ENCODE data around the gene KNTC1.
"Not testable (repeated sequence)": the region's sequence is repeated elsewhere in the genome, so short reads cannot be mapped to it uniquely, and the experiment has no call there.

KNTC1 gene

GRCh38 chr12:122635471-122635870, 108.4 kb downstream of the KNTC1 start:
- DNase-seq (ENCODE audit: low read depth in 4 of 4, low spot score in 1 of 4) = no peak

- no peak for DNase-seq (ENCODE audit: low read depth in 4 of 4, low spot score in 1 of 4)
Measured at GRCh38 chr12:122643207-122643805, 116.3 kb downstream of the KNTC1 start.

- DNase-seq (ENCODE audit: low read depth in 4 of 4, low spot score in 1 of 4) = peak in 3 of 4 experiments; percentile 8 to 41 (median 13)
Measured at GRCh38 chr12:122646517-122647217, 119.6 kb downstream of the KNTC1 start.

- no peak for DNase-seq (ENCODE audit: low read depth in 4 of 4, low spot score in 1 of 4)
Measured at GRCh38 chr12:122651520-122652224, 124.6 kb downstream of the KNTC1 start.

- DNase-seq (ENCODE audit: low read depth in 4 of 4, low spot score in 1 of 4) = not testable (repeated sequence)
Measured at GRCh38 chr12:122653291-122653690, 126.2 kb downstream of the KNTC1 start.

- no peak for DNase-seq (ENCODE audit: low read depth in 4 of 4, low spot score in 1 of 4)
Measured at GRCh38 chr12:122656298-122656697, 129.2 kb downstream of the KNTC1 start.

- DNase-seq (ENCODE audit: low read depth in 4 of 4, low spot score in 1 of 4) = no peak
Measured at GRCh38 chr12:122659579-122659978, 132.5 kb downstream of the KNTC1 start.

GRCh38 chr12:122661246-122661645, 134.2 kb downstream of the KNTC1 start:
- DNase-seq (ENCODE audit: low read depth in 4 of 4, low spot score in 1 of 4) = no peak

- no peak for DNase-seq (ENCODE audit: low read depth in 4 of 4, low spot score in 1 of 4)
Measured at GRCh38 chr12:122661938-122662337, 134.9 kb downstream of the KNTC1 start.

- DNase-seq (ENCODE audit: low read depth in 4 of 4, low spot score in 1 of 4) = no peak
Measured at GRCh38 chr12:122665349-122665748, 138.3 kb downstream of the KNTC1 start.

GRCh38 chr12:122665759-122666158, 138.7 kb downstream of the KNTC1 start:
- DNase-seq (ENCODE audit: low read depth in 4 of 4, low spot score in 1 of 4) = no peak

- DNase-seq (ENCODE audit: low read depth in 4 of 4, low spot score in 1 of 4) = no peak
Measured at GRCh38 chr12:122668268-122668667, 141.2 kb downstream of the KNTC1 start.

- DNase-seq (ENCODE audit: low read depth in 4 of 4, low spot score in 1 of 4) = no peak
Measured at GRCh38 chr12:122669397-122670070, 142.5 kb downstream of the KNTC1 start.

- DNase-seq (ENCODE audit: low read depth in 4 of 4, low spot score in 1 of 4) = no peak
Measured at GRCh38 chr12:122672515-122672914, 145.5 kb downstream of the KNTC1 start.
